GM18505 (cell line): ENCODE data around the gene UBE2D4.
"Not testable (repeated sequence)": the region's sequence is repeated elsewhere in the genome, so short reads cannot be mapped to it uniquely, and the experiment has no call there.

Source experiments
- ATAC-seq: cut with Tn5 transposase; IDR thresholded peaks from one replicate; pipeline ENCODE4 v1.9.1; 2021; ENCODE audit not compliant: unreplicated experiment
- POLR2A ChIP-seq: IDR thresholded peaks from 4 replicates; pipeline ENCODE4 v1.6.1; 2011; ENCODE audit warnings: borderline replicate concordance; ENCODE audit not compliant: insufficient read depth, insufficient read length; ENCODE audit errors: extremely low read depth

The UBE2D4 gene

GRCh38 chr7:43977525-43977924 lies 51.3 kb downstream of the UBE2D4 start:
- TF ChIP-seq POLR2A, result no peak
- ATAC-seq, result no peak

- not testable (repeated sequence) for ATAC-seq
Observed at GRCh38 chr7:43978102-43978501, 51.9 kb downstream of the UBE2D4 start.

GRCh38 chr7:43982848-43983247 lies 56.6 kb downstream of the UBE2D4 start:
- not testable (repeated sequence) for ATAC-seq

- not testable (repeated sequence) for ATAC-seq
Observed at GRCh38 chr7:43983736-43984135, 57.5 kb downstream of the UBE2D4 start.

GRCh38 chr7:43985904-43986864 lies 59.9 kb downstream of the UBE2D4 start:
- ATAC-seq, result peak; percentile 62

GRCh38 chr7:43987476-43987875 lies 61.2 kb downstream of the UBE2D4 start:
- not testable (repeated sequence) for ATAC-seq

GRCh38 chr7:43990011-43990585 lies 63.9 kb downstream of the UBE2D4 start:
- ATAC-seq, result not testable (repeated sequence)

- not testable (repeated sequence) for ATAC-seq
Observed at GRCh38 chr7:43990829-43991228, 64.6 kb downstream of the UBE2D4 start.

GRCh38 chr7:43992896-43993295 lies 66.7 kb downstream of the UBE2D4 start:
- peak; percentile 93 for ATAC-seq

- ATAC-seq, result not testable (repeated sequence)
Observed at GRCh38 chr7:43994681-43995080, 68.4 kb downstream of the UBE2D4 start.

- ATAC-seq, result not testable (repeated sequence)
Observed at GRCh38 chr7:43997532-43997931, 71.3 kb downstream of the UBE2D4 start, which contains the start of gene SPDYE1. Gene SPDYE1 (plus strand): TSS chr7:43997897. CDS start chr7:43999950, 2,053 bp downstream.
